GM19395 (cell line): ENCODE measurements around the gene TMEM231.
"Not testable (repeated sequence)": the region's sequence is repeated elsewhere in the genome, so short reads cannot be mapped to it uniquely, and the experiment has no call there.

Experiments
- ATAC-seq: cut with Tn5 transposase; IDR thresholded peaks from one replicate; pipeline ENCODE4 v1.9.1; 2021; ENCODE audit warnings: mild to moderate bottlenecking, moderate library complexity; ENCODE audit not compliant: unreplicated experiment

The TMEM231 gene

DNA sequence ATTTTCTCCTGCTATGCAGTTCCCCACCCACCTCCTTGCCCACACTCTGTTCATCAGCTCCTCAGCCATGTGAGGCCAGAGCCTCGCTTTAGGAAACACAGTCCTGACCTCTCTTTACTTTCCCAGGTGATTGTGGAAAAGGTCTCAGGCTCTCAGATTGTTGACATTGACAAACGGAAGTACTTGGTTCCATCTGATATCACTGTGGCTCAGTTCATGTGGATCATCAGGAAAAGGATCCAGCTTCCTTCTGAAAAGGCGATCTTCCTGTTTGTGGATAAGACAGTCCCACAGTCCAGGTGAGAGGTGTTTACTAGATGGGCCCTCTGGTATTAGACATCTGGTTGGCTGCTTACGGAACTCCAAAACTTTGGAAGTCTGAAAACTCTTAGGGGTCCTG lies 11.9 kb upstream of the TMEM231 start:
- ATAC-seq = no peak

DNA sequence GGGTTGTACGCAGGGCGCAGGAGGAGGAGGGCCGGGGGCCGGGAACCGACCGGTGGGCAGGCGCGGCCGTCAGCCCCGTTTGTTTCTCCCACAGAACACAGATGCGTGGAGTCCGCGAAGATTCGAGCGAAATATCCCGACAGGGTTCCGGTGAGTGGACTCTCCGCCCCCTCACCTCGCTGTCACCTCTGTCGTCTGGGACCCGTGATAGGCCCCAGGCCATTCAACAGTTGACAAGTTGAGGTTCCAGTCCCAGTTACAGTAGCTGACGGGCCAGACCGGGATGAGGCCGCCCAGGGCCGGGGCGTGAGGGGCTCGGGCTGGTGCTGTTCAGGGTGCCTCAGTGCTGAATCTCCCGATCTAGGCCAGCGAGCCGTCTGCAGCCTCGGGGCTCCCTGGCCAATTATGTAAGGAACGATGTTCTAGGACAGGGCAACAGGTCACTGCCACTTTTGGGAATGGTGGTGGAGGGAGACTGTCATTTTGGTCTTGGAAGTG lies 10.8 kb upstream of the TMEM231 start:
- ATAC-seq = peak; percentile 7

DNA sequence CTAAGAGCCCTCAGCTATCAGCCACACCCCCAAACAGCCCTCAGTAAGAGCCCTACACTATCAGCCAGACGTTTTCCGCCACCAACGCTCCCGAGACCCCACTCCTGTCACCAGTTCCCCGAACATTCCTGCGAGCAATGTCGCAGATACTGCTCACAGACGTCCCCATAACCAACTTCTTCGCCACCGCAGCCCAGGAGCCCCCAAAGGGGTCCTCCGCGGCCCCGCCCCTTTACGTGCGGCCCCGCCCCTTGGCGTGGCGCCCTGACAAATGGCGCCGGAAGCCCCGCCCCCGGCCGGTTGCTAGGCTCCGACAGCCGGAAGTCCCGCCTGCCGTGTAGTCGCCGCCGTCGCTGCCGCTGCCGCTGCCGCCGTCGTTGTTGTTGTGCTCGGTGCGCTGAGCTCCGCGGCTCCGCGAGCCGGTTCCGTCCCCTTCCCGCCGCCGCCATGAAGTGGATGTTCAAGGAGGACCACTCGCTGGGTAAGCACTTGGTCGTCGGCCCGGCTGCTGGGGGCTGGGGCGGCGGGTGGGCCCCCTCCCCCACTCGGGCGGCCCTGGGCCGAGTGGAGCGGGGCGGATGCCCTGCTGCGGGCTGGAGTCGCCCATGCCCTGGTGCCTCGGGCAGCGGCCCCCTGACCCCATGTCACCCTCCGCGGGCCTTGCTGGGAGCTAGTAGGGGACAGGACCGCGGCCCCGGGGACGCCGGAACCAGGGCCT lies 10.1 kb upstream of the TMEM231 start, which contains the start of gene GABARAPL2:
TSS of gene GABARAPL2 (plus strand) at position 340 of the 718 bp plus-strand sequence. CDS start at position 448, 108 bp downstream.
- peak; percentile 77 for ATAC-seq

DNA sequence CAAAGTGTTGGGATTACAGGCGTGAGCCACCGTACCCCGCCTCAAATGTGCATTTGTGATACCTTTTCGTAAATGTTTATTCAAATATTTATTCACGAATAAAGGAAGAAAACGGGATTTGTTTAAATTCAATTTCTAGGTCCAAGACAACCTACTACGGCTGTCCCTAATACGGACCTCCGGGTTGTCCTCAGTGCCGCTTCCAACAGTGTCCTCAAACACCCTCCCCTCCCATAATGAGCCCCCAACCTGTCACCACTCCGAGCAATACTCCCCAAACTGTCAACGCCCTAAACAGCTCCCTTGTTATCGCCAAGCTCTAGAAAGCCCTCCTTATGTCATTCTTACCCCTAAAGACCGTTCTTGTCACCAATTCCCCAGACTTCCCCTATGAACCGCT lies 9.6 kb upstream of the TMEM231 start:
- ATAC-seq = peak; percentile 12

DNA sequence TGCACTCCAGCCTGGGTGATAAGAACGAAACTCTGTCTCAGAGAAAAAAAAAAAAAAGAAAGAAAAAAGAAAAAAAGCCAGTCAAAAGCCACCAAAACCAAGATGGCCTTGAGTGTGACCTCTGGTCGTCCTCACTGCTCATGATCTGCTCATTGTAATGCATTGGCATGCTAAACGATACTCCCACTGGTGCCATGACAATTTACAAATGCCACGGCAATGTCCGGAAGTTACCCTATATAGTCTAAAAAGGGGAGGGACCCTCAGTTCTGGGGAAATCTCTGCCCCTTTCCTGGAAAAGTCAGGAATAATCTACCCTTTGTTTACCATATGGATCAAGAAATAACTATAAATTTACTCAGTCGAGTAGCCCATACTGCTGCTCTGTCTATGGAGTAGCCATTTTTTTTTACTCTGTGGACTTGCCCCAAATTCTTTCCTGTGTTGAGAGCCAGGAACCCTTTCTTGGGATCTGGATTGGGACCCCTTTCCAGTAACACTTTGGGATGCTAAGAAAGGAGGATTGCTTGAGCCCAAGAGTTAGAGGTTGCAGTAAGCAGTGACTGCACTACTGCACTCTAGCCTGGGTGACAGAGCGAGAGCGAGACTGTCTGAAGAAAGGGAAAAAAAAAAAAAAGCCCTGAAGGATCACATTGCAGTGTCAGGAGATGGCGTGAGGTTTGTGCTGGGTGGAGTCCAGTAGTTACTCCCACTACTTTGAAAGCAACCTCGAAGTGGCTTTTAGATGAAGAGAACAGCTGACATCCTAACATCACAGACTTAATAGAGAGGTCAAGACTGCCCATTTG lies 3.7 kb upstream of the TMEM231 start:
- no peak for ATAC-seq

DNA sequence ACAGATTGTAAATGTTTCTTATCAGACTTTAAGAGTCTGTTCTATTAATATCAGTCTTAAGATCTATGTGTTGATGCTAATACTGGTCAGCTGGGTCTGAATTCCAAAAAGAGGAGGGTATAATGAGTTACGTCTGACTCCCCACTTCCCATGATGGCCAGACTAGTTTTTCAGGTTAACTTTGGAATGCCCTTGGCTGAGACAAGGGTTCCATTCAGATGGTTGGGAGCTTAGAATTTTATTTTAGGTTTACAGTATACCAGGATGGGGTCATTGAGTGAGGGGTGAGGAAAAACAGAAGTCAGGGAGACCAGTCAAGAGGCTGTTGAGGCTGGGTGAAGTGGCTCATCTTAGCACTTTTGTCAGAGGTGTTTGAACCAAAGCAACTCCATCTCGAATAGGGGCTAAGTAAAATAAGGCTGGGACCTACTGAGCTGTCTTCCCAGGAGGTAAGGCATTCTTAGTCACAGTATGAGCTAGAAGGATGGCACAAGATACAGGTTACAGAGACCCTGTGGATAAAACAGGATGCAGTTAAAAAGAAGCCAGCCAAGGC lies 2.9 kb upstream of the TMEM231 start:
- no peak for ATAC-seq

DNA sequence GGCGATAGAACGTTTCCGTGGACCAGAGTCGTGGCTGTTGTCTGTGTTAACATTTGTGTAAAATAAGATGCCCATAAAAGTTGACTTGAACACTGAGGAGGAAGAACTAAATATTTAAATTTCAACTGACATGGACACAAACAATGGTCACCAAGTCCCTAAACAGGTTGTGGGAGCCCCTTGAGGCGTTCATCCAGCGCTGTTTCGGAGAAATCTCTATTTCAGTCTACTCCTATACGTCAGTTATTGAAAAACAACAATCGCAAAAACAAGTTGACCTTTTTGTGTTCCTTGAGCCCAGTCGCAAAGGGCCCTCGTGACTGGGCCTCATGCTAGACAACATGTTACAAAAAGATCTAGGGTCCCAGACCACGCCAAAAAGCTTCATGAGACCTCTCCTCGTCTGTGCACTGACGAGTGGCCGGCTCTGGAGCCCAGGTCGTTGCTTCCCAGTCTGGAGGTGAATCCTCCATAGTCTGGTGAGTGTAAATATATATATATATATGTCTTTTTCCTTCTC lies 439 bp upstream of the TMEM231 start:
- ATAC-seq = no peak

DNA sequence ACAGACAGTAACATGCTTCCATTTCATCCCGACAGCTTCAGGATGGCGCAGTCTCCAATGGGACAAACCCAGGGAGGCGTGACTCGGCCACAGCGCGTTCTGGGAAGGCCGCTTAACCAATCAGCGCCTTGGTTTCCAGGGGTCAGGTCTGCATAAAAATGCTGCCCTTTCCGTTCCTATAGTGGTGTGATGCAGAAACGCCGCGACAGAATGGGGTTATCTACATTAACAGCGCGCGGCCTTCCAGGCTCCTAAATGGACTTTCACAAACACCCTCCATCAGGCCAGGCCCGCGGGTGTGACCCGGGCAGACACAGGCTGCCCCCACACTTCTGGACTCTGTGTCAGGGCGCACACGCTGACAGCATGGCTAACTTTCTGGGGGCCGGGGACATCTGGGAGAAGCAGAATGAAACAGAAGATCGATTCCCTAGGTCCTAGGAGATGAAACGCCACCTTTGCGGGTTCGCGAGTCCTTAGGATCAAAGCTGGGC lies 792 bp downstream of the TMEM231 start:
- ATAC-seq = peak; percentile 36

DNA sequence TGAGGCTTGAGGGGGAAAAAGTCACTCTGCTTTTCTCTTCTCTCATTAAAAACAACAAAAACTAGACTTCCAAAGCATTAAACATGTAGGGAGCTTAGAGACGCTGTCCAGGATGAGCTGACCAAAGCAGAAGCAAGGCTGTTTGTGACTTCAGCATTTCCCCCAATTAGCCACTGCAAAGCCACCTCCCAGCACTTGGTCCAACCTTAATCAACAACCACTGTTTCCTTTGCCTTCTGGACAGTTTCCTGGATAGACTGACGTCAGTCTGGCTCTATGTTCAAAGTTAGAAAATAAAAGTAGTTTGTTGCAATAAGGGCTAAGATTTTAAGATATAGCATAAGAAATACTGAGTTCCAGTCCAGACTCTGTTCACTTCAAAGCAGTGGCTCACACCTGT lies 3.1 kb downstream of the TMEM231 start:
- no peak for ATAC-seq

DNA sequence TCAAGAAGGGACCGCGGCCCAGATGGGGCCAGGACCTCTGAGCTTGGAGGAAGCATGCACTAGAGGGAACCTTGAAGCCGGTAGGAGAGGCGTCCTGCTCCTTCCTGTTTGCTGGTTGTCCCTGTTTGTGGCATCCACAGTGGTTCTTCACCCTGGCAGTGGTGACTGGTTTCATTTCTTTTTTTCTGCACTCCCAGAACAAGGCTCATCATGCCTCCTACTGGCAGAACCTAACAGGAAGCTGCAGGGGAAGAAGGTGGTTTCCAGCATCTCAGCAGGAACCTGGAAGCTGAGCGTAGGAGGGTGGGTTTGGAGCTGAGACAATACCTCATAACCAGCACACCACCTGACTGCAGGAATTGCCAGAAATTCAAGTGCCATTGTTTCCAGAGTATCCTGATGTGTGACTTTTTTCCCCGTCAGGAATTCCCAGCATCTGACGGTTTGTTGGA lies 5.8 kb downstream of the TMEM231 start:
- ATAC-seq = peak; percentile 88

DNA sequence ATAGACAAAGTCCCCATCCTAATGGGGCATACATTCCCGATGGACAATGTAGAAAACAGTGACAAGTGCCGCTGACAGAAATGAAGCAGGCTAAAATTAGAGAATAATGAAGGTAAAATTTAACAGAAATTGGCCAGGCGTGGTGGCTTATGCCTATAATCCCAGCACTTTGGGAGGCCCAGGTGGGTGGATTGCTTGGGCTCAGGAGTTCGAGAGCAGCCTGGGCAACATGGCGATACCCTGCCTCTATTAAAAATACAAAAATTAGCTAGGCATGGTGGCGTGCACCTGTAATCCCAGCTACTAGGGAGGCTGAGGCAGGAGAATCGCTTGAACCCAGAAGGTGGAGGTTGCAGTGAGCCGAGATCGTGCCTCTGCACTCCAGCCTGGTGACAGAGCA lies 7.6 kb downstream of the TMEM231 start:
- not testable (repeated sequence) for ATAC-seq

DNA sequence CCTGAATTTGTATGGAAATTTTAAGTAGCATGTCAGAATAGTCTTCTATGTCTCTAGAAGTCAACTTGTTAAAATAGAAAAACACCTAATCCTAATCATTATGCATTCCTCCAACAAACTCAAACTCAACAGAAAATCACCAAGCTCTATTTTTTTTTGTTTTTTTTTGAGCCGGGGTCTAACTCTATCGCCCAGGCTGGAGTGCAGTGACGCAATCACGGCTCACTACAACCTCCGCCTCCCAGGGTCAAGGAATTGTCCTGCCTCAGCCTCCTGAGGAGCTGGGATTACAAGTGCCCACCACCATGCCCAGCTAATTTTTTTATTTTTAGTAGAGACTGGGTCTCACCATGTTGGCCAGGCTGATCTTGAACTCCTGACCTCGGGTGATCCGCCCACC lies 9.8 kb downstream of the TMEM231 start:
- ATAC-seq = no peak

DNA sequence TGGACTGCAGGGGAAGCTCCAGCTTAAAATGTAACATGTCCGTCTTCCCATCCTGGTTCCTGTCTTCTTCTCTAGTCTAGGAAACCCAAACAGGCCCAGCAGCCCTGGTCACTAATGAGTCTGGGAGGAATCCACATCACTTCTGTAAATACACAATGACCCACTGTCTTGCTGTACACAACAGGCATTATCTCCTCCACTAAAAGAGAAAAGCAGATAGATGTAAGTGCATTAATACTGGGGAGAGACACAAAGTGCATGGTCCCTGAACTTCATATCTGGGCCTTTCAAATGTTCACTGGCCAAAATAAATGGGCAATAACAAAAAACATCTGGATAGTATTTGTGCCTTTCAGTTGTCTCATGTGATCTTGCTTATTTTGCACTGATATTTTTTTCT lies 10.2 kb downstream of the TMEM231 start:
- not testable (repeated sequence) for ATAC-seq

DNA sequence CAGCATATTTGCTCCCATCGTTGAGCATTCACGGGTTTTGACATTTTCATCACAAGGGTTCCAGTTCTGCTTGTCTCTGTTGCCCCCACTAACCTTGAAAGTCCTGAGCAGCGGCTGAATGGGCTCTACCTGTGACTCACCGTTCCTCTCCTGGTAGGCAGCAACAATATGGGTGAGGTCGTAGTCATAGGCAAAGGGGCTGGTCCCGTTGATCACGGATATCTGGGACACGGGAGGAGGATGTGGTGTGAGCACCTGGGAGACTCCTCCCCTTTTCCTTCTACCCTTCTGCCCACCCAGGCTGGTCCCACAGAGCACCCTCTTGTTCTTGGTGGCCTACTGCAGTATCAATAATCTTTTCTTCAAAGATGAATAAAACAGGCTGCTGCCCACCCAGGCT lies 13.6 kb downstream of the TMEM231 start:
- ATAC-seq = not testable (repeated sequence)

DNA sequence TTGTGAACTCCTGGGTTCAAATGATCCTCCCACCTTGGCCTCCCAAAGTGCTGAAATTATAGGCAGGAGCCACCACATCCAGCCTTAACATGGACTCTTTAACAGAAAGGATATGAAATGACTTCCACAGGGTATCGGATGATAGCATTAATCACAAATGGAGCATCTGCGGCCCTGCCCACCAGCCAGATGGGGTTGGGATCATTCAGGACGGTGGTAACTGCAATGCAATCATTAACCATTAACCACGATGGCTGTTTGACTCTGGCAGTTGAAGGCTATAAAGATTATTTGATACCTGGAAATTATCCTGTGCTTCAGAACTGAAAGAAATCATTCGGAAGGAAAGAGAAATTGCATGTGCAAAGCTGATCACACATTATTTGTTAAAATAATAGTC lies 14.8 kb downstream of the TMEM231 start:
- ATAC-seq = no peak

DNA sequence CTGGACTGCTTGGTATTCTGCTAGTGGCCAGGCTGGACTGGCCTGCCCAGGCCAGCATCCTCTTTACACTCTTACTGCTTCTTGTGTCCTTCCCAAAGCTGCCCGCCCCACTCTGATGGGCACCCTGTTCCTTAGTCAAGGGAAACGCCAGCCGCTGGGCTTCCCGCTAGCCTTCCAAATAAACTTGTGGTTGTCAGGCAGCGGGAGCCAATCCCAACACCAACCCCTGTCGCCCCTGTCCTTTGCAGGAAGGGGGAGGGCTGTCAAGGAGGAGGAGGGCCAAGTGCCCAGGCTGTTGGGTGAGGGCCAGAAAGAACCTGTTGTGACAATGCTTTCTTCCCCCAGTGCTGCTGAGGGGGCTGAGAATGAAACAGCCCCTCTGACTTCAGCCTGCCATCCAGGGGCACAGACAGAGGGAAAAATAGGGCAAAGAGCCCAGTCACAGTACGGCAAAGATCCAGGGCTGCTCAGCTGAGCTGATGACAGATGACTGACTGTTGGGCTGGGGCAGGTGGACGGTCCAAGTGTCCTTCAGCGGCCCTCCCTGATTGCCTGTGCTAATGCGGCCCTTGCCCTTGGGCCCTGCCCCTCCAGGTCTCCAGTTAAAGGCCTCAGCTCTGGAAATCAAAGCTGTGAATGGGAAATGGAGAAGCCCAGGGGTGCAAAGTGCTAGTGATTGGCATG lies 17.0 kb downstream of the TMEM231 start:
- not testable (repeated sequence) for ATAC-seq

DNA sequence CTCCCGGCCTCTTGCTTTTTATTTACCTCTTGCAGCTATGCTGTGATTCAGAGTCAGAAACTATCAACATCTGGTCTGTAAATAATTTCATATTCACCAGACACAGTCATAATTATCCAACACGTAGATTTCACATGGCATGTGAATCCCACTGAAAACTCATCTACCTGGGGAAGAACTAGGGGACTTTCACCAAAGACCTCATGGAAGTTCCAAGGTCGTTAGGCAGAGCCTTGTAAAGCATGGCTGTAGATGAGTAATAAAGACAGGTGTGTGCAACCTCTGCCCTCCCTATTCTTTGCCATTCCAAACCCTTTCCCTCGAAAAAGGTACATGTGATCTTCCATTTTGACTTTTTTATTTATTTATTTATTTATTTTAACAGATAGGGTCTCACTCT lies 18.3 kb downstream of the TMEM231 start:
- ATAC-seq = no peak

DNA sequence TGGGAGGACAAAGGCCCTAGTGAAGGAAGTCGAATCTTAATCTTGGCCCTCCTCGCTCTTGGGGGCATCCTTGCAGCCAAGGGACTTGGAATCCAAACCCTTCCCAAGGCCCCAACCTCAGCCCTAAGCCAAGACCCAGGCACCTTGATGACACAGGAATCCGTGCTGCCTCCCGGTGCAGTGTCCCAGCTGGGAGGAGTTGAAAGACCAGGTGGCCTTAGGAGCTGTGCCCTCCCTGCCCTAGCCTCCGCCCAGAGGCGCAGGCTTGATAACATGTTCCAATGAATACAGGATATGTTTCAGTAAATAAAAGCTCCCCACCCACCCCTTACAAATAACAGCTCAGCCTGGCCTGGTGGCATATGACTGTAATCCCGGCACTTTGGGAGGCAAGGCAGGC lies 20.2 kb downstream of the TMEM231 start, which contains the start of gene CHST5:
TSS of gene CHST5 (minus strand) at position 208 of the 400 bp plus-strand sequence. CDS start 5,724 bp downstream, outside the sequence.
- no peak for ATAC-seq

DNA sequence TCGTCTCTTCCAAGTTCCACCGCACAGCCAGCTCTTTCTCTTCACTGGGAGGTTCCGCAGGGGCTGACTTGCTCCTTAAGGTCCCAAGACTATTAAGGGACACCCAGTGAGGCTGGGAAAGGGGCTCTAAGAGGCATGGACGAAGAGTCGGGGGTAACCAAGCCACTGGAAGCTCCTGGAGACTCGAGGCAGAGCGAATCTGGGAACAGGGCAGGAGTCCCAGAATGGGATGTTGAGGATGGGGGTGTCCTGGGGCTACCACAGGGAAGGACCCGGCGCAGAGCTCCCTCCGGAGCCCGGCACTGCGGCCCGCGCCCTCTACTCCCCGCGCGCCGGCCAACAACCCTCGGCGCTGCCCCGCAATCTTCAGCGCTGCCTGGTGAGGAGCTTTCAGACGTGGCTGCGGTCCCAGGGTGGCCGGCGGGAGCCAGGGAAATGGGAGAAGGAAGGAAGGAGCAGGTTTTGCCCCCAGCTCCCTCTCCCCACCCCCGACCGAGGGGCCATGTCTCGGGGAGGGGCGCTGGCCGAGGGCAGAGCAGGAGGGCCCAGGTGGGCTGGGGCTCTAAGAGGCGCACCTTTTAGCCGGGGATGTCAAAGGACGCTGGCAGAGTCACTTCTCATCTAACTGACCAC lies 20.7 kb downstream of the TMEM231 start:
- ATAC-seq = no peak
